Fibroblast of lung (primary cell): ENCODE results near the gene KSR2. TPM values are rescaled to one million over a fixed set of nuclear protein-coding genes. Genes with fewer than 3 reads are reported as not detected.
A peak's percentile ranks its signal among the peaks of the same experiment; 100 is the strongest.

Experiments used
- DNase-seq, 2 donors: peaks; one replicate each; pipeline versions ENCODE4 v3.0.0 to v3.0.0-alpha.2; 2010; ENCODE audit warnings: low read depth in 2 of 2
- H2AFZ ChIP-seq: 2 replicates; pipeline ENCODE4 v1.5.1; 2012; ENCODE audit warnings: low read length, control low read depth, inconsistent platforms
- H3K27ac ChIP-seq: 2 replicates; pipeline ENCODE4 v1.5.1; 2011; ENCODE audit warnings: low read length, control low read depth; ENCODE audit not compliant: insufficient read depth
- H3K27me3 ChIP-seq: 2 replicates; pipeline ENCODE4 v1.5.1; 2011; ENCODE audit warnings: mild to moderate bottlenecking, low read length; ENCODE audit not compliant: control insufficient read depth, insufficient read depth
- H3K36me3 ChIP-seq: 2 replicates; pipeline ENCODE4 v1.5.1; 2011; ENCODE audit warnings: low read length; ENCODE audit not compliant: control insufficient read depth, insufficient read depth
- H3K4me1 ChIP-seq: 2 replicates; pipeline ENCODE4 v1.5.1; 2011; ENCODE audit warnings: low read length; ENCODE audit not compliant: control insufficient read depth, insufficient read depth; ENCODE audit errors: extremely low read depth
- H3K4me2 ChIP-seq: 2 replicates; pipeline ENCODE4 v1.5.1; 2011; ENCODE audit warnings: low read length, control low read depth; ENCODE audit not compliant: insufficient read depth; ENCODE audit errors: extremely low read depth
- H3K4me3 ChIP-seq, 4 experiments: fragments of 200-600 bp in 1 of 4; sonication (generic) in 1 of 4; replicated peaks in 1 of 4; 2 replicates each; pipeline ENCODE4 v1.5.1; 2011 to 2016; ENCODE audit warnings: low read length in 4 of 4, low read depth in 3 of 4, mild to moderate bottlenecking in 3 of 4, control low read depth in 2 of 4, inconsistent platforms in 1 of 4, mixed read lengths in 1 of 4; ENCODE audit not compliant: insufficient read depth in 1 of 4; ENCODE audit errors: control extremely low read depth in 1 of 4
- H3K79me2 ChIP-seq: 2 replicates; pipeline ENCODE4 v1.5.1; 2012; ENCODE audit warnings: mild to moderate bottlenecking, low read length, inconsistent platforms; ENCODE audit not compliant: control insufficient read depth, insufficient read depth
- H3K9ac ChIP-seq: 2 replicates; pipeline ENCODE4 v1.5.1; 2011; ENCODE audit warnings: mild to moderate bottlenecking, low read length, control low read depth; ENCODE audit not compliant: insufficient read depth
- H3K9me3 ChIP-seq: 2 replicates; pipeline ENCODE4 v1.5.1; 2012; ENCODE audit warnings: low read depth, low read length; ENCODE audit not compliant: control insufficient read depth, insufficient read depth
- H4K20me1 ChIP-seq: 2 replicates; pipeline ENCODE4 v1.5.1; 2011; ENCODE audit warnings: low read length; ENCODE audit not compliant: control insufficient read depth, insufficient read depth; ENCODE audit errors: extremely low read depth
- CTCF ChIP-seq, 2 donors: IDR thresholded peaks in 1 of 2; conservative IDR thresholded peaks in 1 of 2; 1 replicate in 1 of 2; 2 replicates in 1 of 2; pipeline ENCODE4 v1.5.1; 2011 to 2012; ENCODE audit warnings: low read length in 2 of 2, control low read depth in 1 of 2, inconsistent platforms in 1 of 2, low read depth in 1 of 2, mild to moderate bottlenecking in 1 of 2
- EZH2 ChIP-seq: IDR thresholded peaks from 2 replicates; pipeline ENCODE4 v1.5.1; 2012; ENCODE audit warnings: low read length, control low read depth, mild to moderate bottlenecking; ENCODE audit errors: missing control alignments
- polyA plus RNA-seq, 2 donors: library from polyadenylated mRNA; depleted of rRNA in 1 of 2; stranded (reverse) in 1 of 2; unstranded in 1 of 2; fragments of >200 nt; gene quantifications; 2 replicates each; pipeline ENCODE4 v1.2.1, GENCODE V29; 2011 to 2012; ENCODE audit warnings: missing spikeins in 1 of 2
- total RNA-seq: library from RNA; depleted of rRNA; stranded (reverse); fragments of >200 nt; gene quantifications from 2 replicates; pipeline ENCODE4 v1.2.1, GENCODE V29; 2014

Gene KSR2
- total and polyA plus RNA-seq, 2 donors (not counting 1 experiment from before 2014, with no cell fraction given) = not detected

GRCh38 chr12:117408161-117408791 lies 560.5 kb downstream of the KSR2 start:
- no peaks in the 10 kb centered on the region for H4K20me1 ChIP-seq
- no peak overlapping the region for H3K4me3 ChIP-seq
- no peak overlapping the region for H3K4me2 ChIP-seq
- no peaks in the 10 kb centered on the region for H3K27me3 ChIP-seq
- H3K9ac ChIP-seq = no peak overlapping the region
- no peaks in the 10 kb centered on the region for H3K9me3 ChIP-seq
- H3K79me2 ChIP-seq = no peaks in the 10 kb centered on the region
- no peak overlapping the region for H2AFZ ChIP-seq
- H3K27ac ChIP-seq = no peak overlapping the region
- no peaks in the 10 kb centered on the region for H3K36me3 ChIP-seq
- TF ChIP-seq EZH2 (no peak), CTCF (conservative IDR thresholded peaks at IDR 0.05 in 1 of 2, IDR thresholded peaks at IDR 0.05 in 1 of 2; ENCODE audit: low read depth in 1 of 2, low read length in 2 of 2) (no peak)
- peak in 1 of 2 donors; percentile 60 for DNase-seq
- H3K4me1 ChIP-seq = no peaks in the 10 kb centered on the region

- DNase-seq = no peak
- Histone ChIP-seq H2AFZ (no peak overlapping the region), H3K4me3 (no peak overlapping the region), H3K9ac (no peak overlapping the region), H3K4me1 (no peaks in the 10 kb centered on the region), H3K27ac (no peak overlapping the region), H3K9me3 (no peaks in the 10 kb centered on the region), H3K79me2 (no peaks in the 10 kb centered on the region), H4K20me1 (no peaks in the 10 kb centered on the region), H3K27me3 (no peaks in the 10 kb centered on the region), H3K4me2 (no peak overlapping the region), H3K36me3 (no peaks in the 10 kb centered on the region)
- no peak for TF ChIP-seq CTCF (conservative IDR thresholded peaks at IDR 0.05 in 1 of 2, IDR thresholded peaks at IDR 0.05 in 1 of 2; ENCODE audit: low read depth in 1 of 2, low read length in 2 of 2)
- no peak for TF ChIP-seq EZH2
Measured at GRCh38 chr12:117404940-117405339, 563.9 kb downstream of the KSR2 start.

GRCh38 chr12:117404203-117404853 lies 564.5 kb downstream of the KSR2 start:
- Histone ChIP-seq H3K36me3 (no peaks in the 10 kb centered on the region), H3K27ac (no peak overlapping the region), H3K4me3 (no peak overlapping the region), H2AFZ (no peak overlapping the region), H3K27me3 (no peaks in the 10 kb centered on the region), H3K9me3 (no peaks in the 10 kb centered on the region), H3K4me2 (no peak overlapping the region), H3K79me2 (no peaks in the 10 kb centered on the region), H3K4me1 (no peaks in the 10 kb centered on the region), H4K20me1 (no peaks in the 10 kb centered on the region), H3K9ac (no peak overlapping the region)
- TF ChIP-seq EZH2 (no peak), CTCF (conservative IDR thresholded peaks at IDR 0.05 in 1 of 2, IDR thresholded peaks at IDR 0.05 in 1 of 2; ENCODE audit: low read depth in 1 of 2, low read length in 2 of 2) (no peak)
- no peak for DNase-seq
